ENCODE measurements around the gene RBMS3. TPM values are rescaled to one million over a fixed set of nuclear protein-coding genes. Genes with fewer than 3 reads are reported as not detected.

Gene RBMS3
- total and polyA plus RNA-seq, 9 donors = 11.6 to 79.2 (median 63.1) TPM

- Histone ChIP-seq H3K9me3 (no peaks in the 10 kb centered on the region), H3K36me3 (no peaks in the 10 kb centered on the region), H3K4me1 (ENCODE audit: insufficient read depth) (peaks cover 6% of the 10 kb centered on the region), H3K27me3 (no peaks in the 10 kb centered on the region), H3K4me3 (no peak overlapping the region), H3K27ac (no peak overlapping the region)
- WGBS, 3 donors = 34 to 49% (median 34%) methylated on average over 4 of the region's 4 CpGs
- no peak for TF ChIP-seq EP300 (IDR thresholded peaks at IDR 0.05)
- TF ChIP-seq, protein P1, sequence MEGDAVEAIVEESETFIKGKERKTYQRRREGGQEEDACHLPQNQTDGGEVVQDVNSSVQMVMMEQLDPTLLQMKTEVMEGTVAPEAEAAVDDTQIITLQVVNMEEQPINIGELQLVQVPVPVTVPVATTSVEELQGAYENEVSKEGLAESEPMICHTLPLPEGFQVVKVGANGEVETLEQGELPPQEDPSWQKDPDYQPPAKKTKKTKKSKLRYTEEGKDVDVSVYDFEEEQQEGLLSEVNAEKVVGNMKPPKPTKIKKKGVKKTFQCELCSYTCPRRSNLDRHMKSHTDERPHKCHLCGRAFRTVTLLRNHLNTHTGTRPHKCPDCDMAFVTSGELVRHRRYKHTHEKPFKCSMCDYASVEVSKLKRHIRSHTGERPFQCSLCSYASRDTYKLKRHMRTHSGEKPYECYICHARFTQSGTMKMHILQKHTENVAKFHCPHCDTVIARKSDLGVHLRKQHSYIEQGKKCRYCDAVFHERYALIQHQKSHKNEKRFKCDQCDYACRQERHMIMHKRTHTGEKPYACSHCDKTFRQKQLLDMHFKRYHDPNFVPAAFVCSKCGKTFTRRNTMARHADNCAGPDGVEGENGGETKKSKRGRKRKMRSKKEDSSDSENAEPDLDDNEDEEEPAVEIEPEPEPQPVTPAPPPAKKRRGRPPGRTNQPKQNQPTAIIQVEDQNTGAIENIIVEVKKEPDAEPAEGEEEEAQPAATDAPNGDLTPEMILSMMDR (IDR thresholded peaks at IDR 0.05) = no peak
- TF ChIP-seq POLR2A (IDR thresholded peaks at IDR 0.05) = no peak
- intact Hi-C loops (cut with DNase I) = no loop called here
- no peak for DNase-seq
Observed at GRCh38 chr3:29370476-29371420, 89.9 kb downstream of the RBMS3 start.

DNA sequence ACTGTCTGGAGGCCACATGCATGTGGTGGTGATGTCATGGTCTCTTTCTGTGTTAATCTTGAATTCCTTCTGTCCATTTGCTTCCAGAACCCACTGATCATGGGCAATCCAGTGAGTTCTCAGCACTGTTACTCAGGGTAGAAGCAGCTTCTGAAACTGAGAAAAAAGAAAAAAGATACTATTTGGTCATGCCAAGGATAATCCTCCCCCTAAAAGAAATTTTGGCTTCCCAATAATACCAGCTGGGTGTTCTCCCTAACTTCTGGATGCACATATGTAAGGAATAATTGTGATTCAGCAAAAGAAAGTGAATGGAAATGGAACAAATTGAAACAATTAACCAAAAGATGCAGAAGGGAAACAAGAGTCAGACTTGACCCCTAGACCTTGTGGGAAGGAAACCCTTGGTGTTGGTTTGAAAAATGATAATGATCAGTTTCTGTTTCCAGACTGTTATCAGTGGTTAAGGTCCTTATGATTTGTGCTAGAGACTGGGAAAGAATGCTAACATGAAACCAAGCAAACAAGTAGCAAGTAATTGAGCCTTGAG is 92.3 kb downstream of the RBMS3 start:
- no peaks in the 10 kb centered on the region for H3K9me3 ChIP-seq
- H3K4me1 ChIP-seq (ENCODE audit: insufficient read depth) = peaks cover 6% of the 10 kb centered on the region
- no peaks in the 10 kb centered on the region for H3K36me3 ChIP-seq
- H3K4me3 ChIP-seq = no peak overlapping the region
- DNase-seq = no peak
- H3K27me3 ChIP-seq = no peaks in the 10 kb centered on the region
- intact Hi-C loops (cut with DNase I) = no loop called here
- TF ChIP-seq, protein P1 (IDR thresholded peaks at IDR 0.05) = no peak
- TF ChIP-seq POLR2A (IDR thresholded peaks at IDR 0.05) (no peak), EP300 (IDR thresholded peaks at IDR 0.05) (no peak)
- no peak overlapping the region for H3K27ac ChIP-seq

DNA sequence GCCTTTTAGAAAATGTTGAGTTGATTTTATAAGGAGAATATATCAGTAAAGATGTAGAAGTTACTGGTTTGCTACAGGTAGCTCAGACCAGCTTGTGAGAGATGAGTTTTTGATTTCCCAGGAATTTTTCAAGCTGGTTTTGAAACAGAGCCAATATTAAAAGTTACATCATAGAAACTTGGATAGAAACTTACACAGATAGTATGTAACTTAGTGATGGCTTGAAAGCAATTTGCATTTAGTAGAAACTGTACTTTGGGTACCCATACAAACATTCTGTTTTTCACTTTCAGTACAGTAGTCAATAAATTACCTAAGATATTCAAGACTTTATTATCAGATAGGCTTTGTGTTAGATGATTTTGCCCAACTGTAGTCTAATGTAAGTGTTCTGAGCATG is 93.4 kb downstream of the RBMS3 start:
- intact Hi-C loops (cut with DNase I) = no loop called here
- no peak overlapping the region for H3K27ac ChIP-seq
- no peak for DNase-seq
- TF ChIP-seq, protein P1 (IDR thresholded peaks at IDR 0.05) = no peak
- TF ChIP-seq POLR2A (IDR thresholded peaks at IDR 0.05) = no peak
- H3K4me1 ChIP-seq (ENCODE audit: insufficient read depth) = peaks cover 6% of the 10 kb centered on the region
- H3K4me3 ChIP-seq = no peak overlapping the region
- H3K36me3 ChIP-seq = no peaks in the 10 kb centered on the region
- no peaks in the 10 kb centered on the region for H3K27me3 ChIP-seq
- no peaks in the 10 kb centered on the region for H3K9me3 ChIP-seq

- no peak for DNase-seq
- no peaks in the 10 kb centered on the region for H3K9me3 ChIP-seq
- H3K27me3 ChIP-seq = no peaks in the 10 kb centered on the region
- TF ChIP-seq, protein P1 (IDR thresholded peaks at IDR 0.05) = no peak
- TF ChIP-seq POLR2A (IDR thresholded peaks at IDR 0.05) (no peak), EP300 (IDR thresholded peaks at IDR 0.05) (no peak)
- intact Hi-C loops (cut with DNase I) = no loop called here
- no peaks in the 10 kb centered on the region for H3K36me3 ChIP-seq
- peaks cover 7% of the 10 kb centered on the region for H3K4me1 ChIP-seq (ENCODE audit: insufficient read depth)
- H3K4me3 ChIP-seq = no peak overlapping the region
- H3K27ac ChIP-seq = no peak overlapping the region
Observed at GRCh38 chr3:29379097-29379496, 98.2 kb downstream of the RBMS3 start.
